ACHN (cell line): ENCODE results near the gene LILRB3.
"Not testable (repeated sequence)": the region's sequence is repeated elsewhere in the genome, so short reads cannot be mapped to it uniquely, and the experiment has no call there.

Experiments used
- DNase-seq: peaks from one replicate; pipeline ENCODE4 v3.0.0-alpha.2; 2015
- in situ Hi-C: cut with HindIII; loops from 2 replicates; pipeline ENCODE4 v1.10.0; 2017; ENCODE audit warnings: low sequenced_read_pairs, low pct_ligation_motif_present, low pct_unique_long_range_greater_than_20kb

The LILRB3 gene

GRCh38 chr19:54218960-54219661 is 3.7 kb downstream of the LILRB3 start:
- in situ Hi-C loops: no loop called here
- no peak for DNase-seq

DNA sequence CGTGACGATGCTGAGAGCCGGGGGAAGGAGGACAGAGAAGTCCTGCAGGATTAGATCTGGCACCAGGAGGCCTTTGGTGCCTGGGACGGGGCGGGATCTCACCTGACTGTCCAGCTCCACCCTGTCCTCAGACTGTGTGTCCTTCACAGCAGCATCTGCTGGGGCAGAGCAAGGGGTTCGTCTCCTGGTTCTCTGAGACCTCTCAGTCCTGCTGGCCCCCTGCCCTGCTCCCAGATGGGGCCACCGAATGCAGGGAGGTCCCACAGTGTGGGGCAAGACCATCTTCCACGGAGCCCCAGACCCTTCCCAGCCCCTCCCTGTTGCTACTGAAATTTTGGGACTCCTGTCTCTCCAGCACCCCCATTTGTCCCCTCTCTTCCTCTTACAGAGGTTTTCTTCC is 4.5 kb downstream of the LILRB3 start:
- no peak for DNase-seq
- in situ Hi-C loops: no loop called here

DNA sequence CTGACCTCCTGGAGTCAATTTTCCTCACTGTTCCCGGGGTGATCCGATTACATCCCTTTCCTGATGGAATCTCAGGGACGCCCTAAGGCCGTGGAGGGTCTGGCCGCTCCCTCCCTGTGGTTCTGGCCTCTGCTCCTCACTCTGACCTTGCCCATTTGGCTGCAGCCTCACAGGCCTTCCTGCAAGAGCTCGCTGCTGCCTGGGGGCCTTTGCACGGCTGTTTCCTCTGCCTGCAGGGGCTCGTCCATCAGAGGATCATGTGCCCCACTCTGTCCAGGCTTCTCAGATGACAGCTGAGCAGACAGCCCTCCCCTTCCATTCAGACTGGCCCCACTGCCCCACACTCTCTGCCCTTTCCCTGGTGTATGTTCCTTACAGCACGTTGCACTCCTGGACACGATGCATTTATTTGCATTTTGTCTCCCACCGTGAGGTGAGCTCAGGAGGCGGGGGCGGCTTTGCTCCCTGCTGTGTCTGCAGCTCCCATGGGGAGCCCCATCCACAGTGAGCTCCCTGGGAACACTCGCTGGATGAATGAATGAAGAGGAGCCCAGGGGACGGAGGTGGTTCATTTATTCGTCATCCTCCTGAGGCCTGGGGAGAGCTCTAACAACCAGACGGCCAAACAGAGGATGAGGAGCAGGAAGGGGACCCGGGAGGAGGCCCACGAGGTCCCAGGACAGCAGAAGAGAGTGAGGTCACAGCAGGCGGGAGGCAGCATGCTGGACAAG is 5.1 kb downstream of the LILRB3 start:
- in situ Hi-C loops, DNase-seq: not testable (repeated sequence)

- no peak for DNase-seq
- in situ Hi-C loops: no loop called here
Measured at GRCh38 chr19:54216869-54217268, 5.9 kb downstream of the LILRB3 start.

- DNase-seq, in situ Hi-C loops: not testable (repeated sequence)
Measured at GRCh38 chr19:54214734-54215133, 8.1 kb downstream of the LILRB3 start.

DNA sequence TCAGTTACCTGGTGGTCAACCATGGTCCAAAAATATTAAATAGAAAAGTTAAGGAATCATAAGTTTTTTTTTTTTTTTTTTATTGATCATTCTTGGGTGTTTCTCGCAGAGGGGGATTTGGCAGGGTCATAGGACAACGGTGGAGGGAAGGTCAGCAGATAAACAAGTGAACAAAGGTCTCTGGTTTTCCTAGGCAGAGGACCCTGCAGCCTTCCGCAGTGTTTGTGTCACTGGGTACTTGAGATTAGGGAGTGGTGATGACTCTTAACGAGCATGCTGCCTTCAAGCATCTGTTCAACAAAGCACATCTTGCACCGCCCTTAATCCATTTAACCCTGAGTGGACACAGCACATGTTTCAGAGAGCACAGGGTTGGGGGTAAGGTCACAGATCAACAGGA is 8.6 kb downstream of the LILRB3 start:
- DNase-seq: not testable (repeated sequence)

DNA sequence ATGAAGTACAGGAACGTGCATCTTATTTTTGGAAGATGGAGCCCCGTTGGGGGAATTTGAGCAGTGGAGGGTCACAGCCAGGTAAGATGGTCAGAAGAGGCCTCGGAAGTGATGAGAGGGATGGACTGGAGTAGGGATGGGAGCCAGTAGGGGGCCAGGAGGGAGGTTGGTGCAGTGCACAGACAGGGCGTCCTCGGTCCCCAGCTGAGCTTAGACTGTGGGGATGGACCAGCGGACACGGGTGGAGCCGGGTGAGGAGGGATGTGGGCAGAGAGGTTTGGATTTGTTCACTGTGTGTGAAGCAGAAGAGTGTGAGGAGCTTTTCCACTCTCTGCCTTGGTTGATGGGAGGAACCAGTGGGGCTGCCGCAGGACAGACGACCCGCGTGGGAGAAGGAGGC is 11.6 kb downstream of the LILRB3 start:
- no peak for DNase-seq
- in situ Hi-C loops: no loop called here

More for the DNA sequence above, 8.6 kb downstream of the LILRB3 start:
- in situ Hi-C loops: not testable (repeated sequence)

- peak; percentile 97 for DNase-seq
- in situ Hi-C loops: no loop called here
Measured at GRCh38 chr19:54209811-54210494, 12.9 kb downstream of the LILRB3 start.

GRCh38 chr19:54209058-54209810 is 13.6 kb downstream of the LILRB3 start:
- peak; percentile 28 for DNase-seq
- in situ Hi-C loops: no loop called here

DNA sequence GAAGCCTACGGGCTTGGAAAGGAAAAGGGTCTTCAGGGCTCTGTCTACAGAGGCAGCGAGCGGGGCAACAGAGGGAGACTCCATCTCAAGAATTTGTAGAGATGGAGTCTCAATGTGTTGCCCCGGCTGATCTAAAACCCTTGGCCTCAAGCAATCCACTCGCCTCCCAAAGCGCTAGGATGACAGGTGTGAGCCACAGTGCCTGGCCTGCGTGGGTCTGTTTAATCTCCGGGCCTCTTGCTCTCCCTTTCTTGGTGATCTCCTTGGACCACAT is 14.1 kb downstream of the LILRB3 start:
- no peak for DNase-seq
- in situ Hi-C loops: no loop called here

DNA sequence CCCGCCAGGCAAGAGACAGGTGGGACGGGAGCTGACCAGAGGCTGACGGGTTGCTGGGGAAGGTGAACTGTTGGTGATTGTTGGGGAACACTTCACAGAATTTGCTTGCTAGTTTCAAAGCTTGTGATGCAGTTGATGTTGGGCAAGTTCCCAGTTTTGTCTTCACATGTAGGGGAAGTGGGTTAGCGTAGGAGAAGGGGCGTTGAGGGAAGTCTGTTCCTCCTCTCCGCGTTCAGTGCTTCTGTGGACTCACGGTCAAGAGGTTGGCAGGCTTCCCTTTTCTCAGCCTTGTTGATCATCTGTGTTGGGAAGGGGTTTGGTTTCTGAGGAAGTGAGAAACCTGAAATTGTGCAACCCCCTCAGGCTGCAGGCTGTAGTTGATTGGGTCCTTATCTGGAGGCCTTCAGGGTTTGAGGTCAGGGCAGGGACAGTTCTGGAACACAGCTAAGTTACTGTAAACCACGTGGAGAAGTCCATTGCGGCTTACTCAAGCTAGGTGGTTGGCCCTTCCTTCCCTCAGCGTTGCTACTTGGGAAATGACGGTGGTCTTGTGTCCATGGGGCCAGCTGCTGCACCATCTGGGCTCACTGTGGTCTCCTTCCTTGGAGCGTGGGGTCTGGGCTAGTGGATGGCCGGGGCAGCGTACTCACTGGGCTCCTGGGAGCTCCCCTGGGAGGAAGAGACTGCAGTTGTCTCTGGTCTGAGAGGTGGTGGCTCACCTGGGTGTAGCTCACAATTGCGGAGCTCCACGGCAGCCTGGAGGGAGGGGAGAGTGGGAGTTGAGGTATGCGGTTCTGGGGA is 14.6 kb downstream of the LILRB3 start:
- DNase-seq: no peak
- in situ Hi-C loops: no loop called here

DNA sequence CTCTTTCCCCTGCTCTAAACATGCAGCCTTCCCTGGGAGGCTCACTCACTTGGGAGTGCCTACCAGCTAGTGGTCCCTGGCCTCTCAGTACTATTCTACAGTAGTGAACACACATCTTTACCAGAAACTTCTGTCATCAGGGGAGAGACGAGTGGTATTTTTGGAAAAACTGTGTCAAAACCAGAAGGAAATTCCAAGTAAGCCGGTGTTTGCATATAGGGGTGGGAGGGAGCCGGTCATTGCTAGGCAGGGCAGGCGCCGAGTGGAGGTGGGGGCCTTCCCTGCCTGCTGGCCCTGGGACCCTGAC is 15.2 kb downstream of the LILRB3 start:
- in situ Hi-C loops: no loop called here
- DNase-seq: no peak

GRCh38 chr19:54207193-54207592 is 15.6 kb downstream of the LILRB3 start:
- DNase-seq, in situ Hi-C loops: not testable (repeated sequence)

- in situ Hi-C loops: no loop called here
- DNase-seq: no peak
Measured at GRCh38 chr19:54206831-54207177, 16.0 kb downstream of the LILRB3 start.

GRCh38 chr19:54206030-54206830 is 16.6 kb downstream of the LILRB3 start:
- no peak for DNase-seq
- in situ Hi-C loops: no loop called here

DNA sequence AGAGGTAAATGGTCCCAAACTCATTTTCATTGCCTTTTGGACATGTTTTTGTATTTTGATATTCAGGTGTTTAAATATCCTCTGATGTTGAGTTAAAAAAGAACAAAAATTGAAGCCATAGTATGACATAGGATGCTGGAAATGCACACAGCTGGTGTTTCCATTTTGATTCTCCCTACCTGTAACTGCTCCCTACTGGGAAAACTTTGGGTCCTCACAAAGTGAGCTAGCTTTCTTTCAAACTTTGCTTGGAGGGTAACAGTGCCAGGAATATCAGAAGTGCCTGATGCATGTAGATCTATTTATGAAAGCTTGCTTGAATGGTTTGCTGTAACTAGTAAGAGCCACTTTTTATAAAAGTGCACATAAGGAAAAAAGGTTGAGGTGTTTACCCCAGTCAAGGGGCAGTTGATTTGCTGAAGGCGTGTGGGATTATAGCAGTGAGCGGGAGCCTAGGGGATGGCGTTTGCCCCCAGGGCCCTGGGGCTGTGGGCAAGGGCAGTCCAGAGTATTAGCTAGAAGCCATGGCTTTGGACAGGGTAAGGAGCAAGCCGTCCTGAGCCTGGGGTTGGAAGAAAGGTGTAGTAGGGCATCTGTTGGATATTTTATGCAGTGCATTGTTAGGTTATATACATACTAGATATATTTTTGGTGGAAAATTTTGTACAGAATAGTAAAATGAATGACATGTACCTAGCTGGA is 17.9 kb downstream of the LILRB3 start:
- in situ Hi-C loops: no loop called here
- no peak for DNase-seq

DNA sequence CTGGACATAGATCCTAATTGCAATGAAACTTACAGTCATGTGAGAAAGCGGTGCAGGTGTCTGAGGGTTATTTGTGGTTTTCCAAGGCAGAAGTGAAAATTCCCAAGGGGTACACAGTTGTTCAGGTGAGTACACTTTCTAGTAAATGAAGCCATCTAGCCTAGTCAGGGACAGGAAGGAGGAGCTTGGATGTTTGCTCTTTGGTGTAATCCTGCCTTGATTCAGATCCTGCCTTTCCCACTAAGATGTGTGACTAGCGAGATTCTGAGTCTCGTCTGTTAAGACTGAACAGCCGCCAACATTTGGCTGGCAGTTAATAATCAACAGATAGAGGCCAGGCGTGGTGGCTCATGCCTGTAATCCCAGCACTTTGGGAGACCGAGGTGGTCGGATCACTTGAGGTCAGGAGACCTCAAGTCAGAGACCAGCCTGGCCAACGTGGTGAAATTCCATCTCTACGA is 19.6 kb downstream of the LILRB3 start:
- peak; percentile 76 for DNase-seq
- in situ Hi-C loops: no loop called here
